Activated CD4-positive, alpha-beta T cell treated with anti-CD3 and anti-CD28 coated beads for 36 hours (primary cell): ENCODE measurements around the gene MYO3B. TPM values are rescaled to one million over a fixed set of nuclear protein-coding genes. Genes with fewer than 3 reads are reported as not detected.
A peak's percentile ranks its signal among the peaks of the same experiment; 100 is the strongest.

Source experiments
- ATAC-seq: fragments of 200-7000 bp; cut with Tn5 transposase; one replicate; pipeline ENCODE4 v1.10.0; 2021; ENCODE audit warnings: mild to moderate bottlenecking, moderate library complexity
- CTCF ChIA-PET: fragments of 350-600 bp; sonication (Branson Sonifier 250); formaldehyde crosslinking; loops from one replicate; lab custom pipeline; 2021; ENCODE audit warnings: antibody characterized with exemption; lab: Charles Lee
- POLR2A ChIA-PET: fragments of 350-600 bp; sonication (Branson Sonifier 250); formaldehyde crosslinking; loops from one replicate; lab custom pipeline; 2021; ENCODE audit warnings: antibody characterized with exemption, inconsistent platforms; lab: Charles Lee
- DNase-seq: peaks from one replicate; pipeline ENCODE4 v3.0.0-alpha.2; 2020
- H3K27ac Mint-ChIP-seq: one replicate; pipeline ENCODE4 v1.8.0; 2021; ENCODE audit warnings: mixed read lengths
- H3K27me3 Mint-ChIP-seq: one replicate; pipeline ENCODE4 v1.8.0; 2021; ENCODE audit warnings: mixed read lengths
- H3K36me3 Mint-ChIP-seq: one replicate; pipeline ENCODE4 v1.8.0; 2021; ENCODE audit warnings: low read depth, mixed read lengths
- H3K4me1 Mint-ChIP-seq: one replicate; pipeline ENCODE4 v1.8.0; 2021; ENCODE audit warnings: mixed read lengths
- H3K4me3 Mint-ChIP-seq: one replicate; pipeline ENCODE4 v1.8.0; 2021; ENCODE audit warnings: mild to moderate bottlenecking, moderate library complexity, mixed read lengths
- H3K9me3 Mint-ChIP-seq: one replicate; pipeline ENCODE4 v1.8.0; 2021; ENCODE audit warnings: low read depth, mixed read lengths
- intact Hi-C, 2 experiments: fragments of 100-400 bp; cut with DNase I in 1 of 2; cut with micrococcal nuclease in 1 of 2; formaldehyde crosslinking; loops; one replicate each; pipeline versions ENCODE4 v1.14.2 to v1.15.1; 2022 to 2024; cut with DNase I, micrococcal nuclease
- total RNA-seq, 2 experiments: library from RNA; stranded (reverse); gene quantifications; one replicate each; pipeline ENCODE4 v1.2.3, GENCODE V29; 2021

The MYO3B gene
- total RNA-seq, 2 experiments from 2014 or later: 0.97 to 1.2 TPM

DNA sequence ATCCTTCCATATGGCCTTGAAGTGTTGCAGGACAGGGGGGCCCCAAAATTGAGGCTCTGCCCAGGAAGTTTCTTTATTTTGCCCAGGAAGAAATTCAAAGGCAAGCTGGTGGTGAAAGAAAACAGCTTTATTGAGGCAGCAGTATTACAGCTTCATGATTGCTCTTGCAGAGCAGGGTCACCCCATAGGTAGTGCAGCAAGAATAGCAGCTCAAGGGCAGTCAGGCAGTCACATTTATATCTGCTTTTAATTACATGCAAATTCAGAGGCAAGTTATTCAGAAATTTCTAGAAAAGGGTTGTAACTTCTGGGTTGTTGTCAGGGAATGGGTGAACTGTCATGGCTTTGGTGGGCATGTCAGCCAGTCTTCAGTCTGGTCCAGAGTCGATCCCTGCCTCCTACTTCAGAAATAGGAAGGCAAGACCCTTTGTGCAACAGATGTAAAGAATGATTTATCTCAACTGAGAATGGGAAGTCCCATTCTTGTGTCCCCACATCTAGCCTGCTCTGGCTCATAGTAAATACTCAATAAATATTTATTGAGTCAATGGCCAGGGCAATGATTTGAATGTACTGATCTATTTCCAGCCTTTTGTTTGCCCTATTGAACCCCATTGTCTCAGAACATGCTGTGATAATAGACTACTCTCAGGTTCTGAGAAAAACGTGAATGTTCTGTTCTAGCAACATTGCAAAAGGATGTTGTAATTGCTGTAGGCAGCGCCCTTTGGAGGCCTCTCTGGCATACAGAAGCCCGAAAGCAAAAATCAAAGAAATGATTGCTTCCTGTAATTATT, 129.8 kb downstream of the MYO3B start:
- no peak overlapping the region for H3K4me3 Mint-ChIP-seq
- ChIA-PET POLR2A (no interaction called here), CTCF (no interaction called here)
- peaks cover 5% of the 10 kb centered on the region for H3K27me3 Mint-ChIP-seq
- no peak overlapping the region for H3K27ac Mint-ChIP-seq
- no peaks in the 10 kb centered on the region for H3K9me3 Mint-ChIP-seq
- no peaks in the 10 kb centered on the region for H3K36me3 Mint-ChIP-seq
- intact Hi-C loops: no loop called here
- DNase-seq (no peak), ATAC-seq (no peak)
- no peaks in the 10 kb centered on the region for H3K4me1 Mint-ChIP-seq

DNA sequence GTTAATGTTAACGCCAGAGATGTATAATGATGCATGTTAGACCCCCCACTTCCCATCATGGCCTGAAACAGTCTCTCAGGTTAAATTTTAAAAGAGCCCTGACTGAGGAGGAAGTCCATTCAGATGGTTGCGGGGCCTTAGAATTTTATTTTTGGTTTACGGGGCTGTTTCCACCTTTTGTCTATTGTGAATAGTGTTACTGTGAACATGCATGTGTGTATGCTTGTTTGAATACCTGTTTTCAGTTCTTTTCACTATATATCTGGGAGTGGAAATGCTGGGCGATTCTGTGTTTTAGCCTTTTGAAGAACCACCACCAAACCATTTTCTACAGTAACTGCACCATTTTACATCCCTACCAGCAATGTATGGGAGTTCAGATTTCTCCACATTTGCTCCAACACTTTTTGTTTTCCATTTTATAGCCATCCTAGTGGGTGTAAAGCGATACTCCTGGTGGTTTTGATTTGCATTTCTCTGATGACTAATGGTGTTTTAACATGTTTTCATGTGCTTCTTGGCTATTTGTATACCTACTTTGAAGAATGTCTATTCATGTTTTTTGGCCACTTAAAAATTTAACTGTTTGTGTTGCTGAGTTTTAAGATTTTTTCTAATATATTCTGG, 133.0 kb downstream of the MYO3B start:
- Mint-ChIP-seq H3K36me3 (no peaks in the 10 kb centered on the region), H3K9me3 (no peaks in the 10 kb centered on the region), H3K4me3 (no peak overlapping the region), H3K27ac (no peak overlapping the region), H3K4me1 (no peaks in the 10 kb centered on the region), H3K27me3 (peaks cover 6% of the 10 kb centered on the region)
- POLR2A ChIA-PET: no interaction called here
- no peak for DNase-seq
- ATAC-seq: no peak
- CTCF ChIA-PET: no interaction called here
- intact Hi-C loops: no loop called here

DNA sequence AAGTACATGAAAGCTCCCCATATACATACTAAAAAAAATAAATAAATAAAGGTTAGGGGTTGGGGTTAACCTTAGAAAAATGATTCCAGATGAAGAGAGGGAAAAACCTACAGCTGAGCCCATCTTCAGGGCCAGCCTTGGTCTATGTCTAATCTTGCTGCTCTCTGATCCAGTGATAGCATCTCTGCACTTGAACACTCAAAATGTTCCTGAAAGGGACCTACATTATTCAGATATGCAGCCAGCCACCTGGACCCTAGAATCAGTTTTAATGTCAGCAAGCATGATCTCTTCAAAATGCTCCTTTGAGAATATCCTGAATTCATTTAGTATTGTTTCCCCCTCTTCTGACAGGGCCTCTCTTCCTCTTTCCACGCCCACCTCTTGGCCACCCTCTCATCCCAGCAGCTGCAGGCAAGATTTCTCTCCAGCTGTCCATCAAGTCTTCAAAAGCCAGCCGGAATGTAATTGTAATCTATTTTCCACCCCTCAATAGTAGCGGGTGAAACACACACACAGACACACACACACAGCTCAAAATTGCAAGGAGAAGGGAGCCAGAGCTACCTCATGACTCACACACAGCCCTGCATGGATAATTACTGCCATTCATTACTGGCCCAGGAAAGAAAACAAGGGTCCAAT, 135.5 kb downstream of the MYO3B start:
- no peaks in the 10 kb centered on the region for H3K9me3 Mint-ChIP-seq
- no peaks in the 10 kb centered on the region for H3K36me3 Mint-ChIP-seq
- H3K27ac Mint-ChIP-seq: no peak overlapping the region
- ChIA-PET CTCF (interaction anchor here (0.6 kb wide), 1 partner anchor 45 kb away, joined by 3 read pairs; no protein-coding TSS in a partner anchor), POLR2A (no interaction called here)
- H3K27me3 Mint-ChIP-seq: peaks cover 14% of the 10 kb centered on the region
- H3K4me1 Mint-ChIP-seq: no peaks in the 10 kb centered on the region
- H3K4me3 Mint-ChIP-seq: no peak overlapping the region
- ATAC-seq: no peak
- intact Hi-C loops: no loop called here
- DNase-seq: no peak

DNA sequence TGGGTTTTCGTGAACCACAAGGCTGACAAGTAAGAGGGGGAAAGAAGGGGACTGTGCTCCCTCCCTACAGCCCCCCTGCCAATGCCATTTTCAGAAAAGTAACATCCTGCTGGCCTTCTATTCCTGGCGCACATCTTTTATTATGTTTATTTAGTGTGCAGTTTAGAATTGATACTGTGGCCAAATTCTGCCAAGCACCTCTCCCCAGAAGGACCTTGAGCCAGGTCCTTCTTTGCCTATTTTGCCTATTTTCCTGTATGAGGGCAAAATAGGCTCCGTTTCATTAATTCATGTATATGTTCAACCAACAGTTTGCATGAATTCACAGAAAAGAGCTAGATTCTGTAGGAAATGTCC, 136.0 kb downstream of the MYO3B start:
- intact Hi-C loops: no loop called here
- H3K9me3 Mint-ChIP-seq: no peaks in the 10 kb centered on the region
- DNase-seq: no peak
- no peak overlapping the region for H3K27ac Mint-ChIP-seq
- no peaks in the 10 kb centered on the region for H3K36me3 Mint-ChIP-seq
- H3K4me3 Mint-ChIP-seq: no peak overlapping the region
- H3K27me3 Mint-ChIP-seq: peaks cover 14% of the 10 kb centered on the region
- no peaks in the 10 kb centered on the region for H3K4me1 Mint-ChIP-seq
- ChIA-PET CTCF (interaction anchor here (0.6 to 1.0 kb wide), 2 partner anchors 207 to 389 kb away, joined by 3 to 4 read pairs; no protein-coding TSS in a partner anchor), POLR2A (no interaction called here)
- no peak for ATAC-seq

DNA sequence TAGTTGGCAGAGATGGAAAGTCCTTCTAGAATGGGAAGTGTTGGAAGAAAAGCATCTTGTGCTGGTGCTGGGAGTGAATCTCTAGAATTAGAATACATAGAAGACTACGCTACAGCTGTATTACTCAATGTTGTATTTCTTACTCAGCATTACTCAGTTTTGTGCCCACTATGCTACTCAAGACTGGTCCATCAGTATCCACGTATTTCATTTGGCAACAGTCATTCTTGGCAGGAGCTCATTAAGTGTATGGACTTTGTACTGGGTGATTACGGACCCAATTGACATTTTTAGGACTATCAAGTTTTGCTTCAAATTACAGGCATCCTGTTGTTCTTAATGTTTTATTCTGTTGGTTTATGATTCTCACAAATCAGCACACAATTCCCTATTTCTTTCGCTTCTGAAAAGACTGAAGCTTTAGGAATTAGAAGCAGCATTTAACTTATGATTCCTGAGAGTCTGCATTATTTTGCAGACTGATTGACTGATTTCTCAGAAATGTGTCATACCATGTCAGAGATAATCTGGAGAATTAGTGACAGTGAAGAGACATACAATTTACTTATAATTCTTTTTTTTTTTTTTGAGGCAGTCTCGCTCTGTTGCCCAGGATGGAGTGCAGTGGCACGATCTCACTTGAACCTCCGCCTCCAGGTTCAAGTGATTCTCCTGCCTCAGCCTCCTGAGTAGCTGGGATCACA, 136.9 kb downstream of the MYO3B start:
- Mint-ChIP-seq H3K4me1 (no peaks in the 10 kb centered on the region), H3K27ac (no peak overlapping the region), H3K27me3 (peaks cover 17% of the 10 kb centered on the region), H3K9me3 (peaks cover 1% of the 10 kb centered on the region), H3K36me3 (no peaks in the 10 kb centered on the region), H3K4me3 (no peak overlapping the region)
- ChIA-PET POLR2A (no interaction called here), CTCF (interaction anchor here (0.6 to 1.0 kb wide), 2 partner anchors 208 to 388 kb away, joined by 3 to 4 read pairs; no protein-coding TSS in a partner anchor)
- DNase-seq (no peak), ATAC-seq (no peak)
- intact Hi-C loops: no loop called here

DNA sequence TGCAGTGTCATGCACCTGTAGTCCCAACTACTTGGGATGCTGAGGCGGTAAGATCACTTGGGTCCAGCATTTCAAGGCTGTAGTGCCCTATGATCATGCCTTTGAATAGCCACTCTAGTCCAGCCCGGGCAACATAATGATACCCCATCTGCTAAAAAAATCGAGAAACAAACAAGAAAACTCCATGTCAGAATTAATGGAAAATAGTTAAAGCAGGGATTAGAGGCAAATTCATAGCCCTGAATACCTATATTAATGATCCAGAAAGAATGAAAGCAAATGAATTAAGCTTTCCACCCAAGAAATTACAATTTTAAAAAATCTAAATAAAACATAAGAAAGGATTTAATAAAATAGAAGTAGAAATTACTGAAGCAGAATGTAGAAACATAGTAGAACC, 143.0 kb downstream of the MYO3B start:
- no peaks in the 10 kb centered on the region for H3K4me1 Mint-ChIP-seq
- ATAC-seq: no peak

DNA sequence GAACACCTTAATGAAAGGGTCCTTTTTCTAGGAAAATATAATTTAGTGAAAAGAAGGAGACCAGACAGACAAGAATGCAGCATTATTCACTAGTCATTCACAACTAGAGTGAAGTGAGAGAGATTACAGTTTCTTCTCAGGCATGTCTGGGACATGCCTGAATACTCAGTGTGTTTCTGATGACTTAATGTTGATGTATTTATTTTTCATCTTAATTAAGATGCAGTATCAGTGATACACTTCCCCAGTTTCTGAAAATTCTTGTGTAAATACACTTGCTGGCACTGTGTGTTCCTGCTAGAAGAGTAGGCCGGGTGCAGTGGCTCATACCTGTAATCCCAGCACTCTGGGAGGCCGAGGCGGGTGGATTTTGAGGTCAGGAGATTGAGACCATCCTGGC, 143.6 kb downstream of the MYO3B start:
- intact Hi-C loops: loop anchor here in 1 of 2 experiments (5.0 kb wide), 1 partner anchor 41 kb away; no protein-coding TSS in a partner anchor
- ATAC-seq: no peak
- CTCF ChIA-PET: no interaction called here
- Mint-ChIP-seq H3K36me3 (no peaks in the 10 kb centered on the region), H3K27me3 (peaks cover 12% of the 10 kb centered on the region), H3K4me3 (no peak overlapping the region), H3K27ac (no peak overlapping the region), H3K4me1 (no peaks in the 10 kb centered on the region), H3K9me3 (peaks cover 1% of the 10 kb centered on the region)
- POLR2A ChIA-PET: no interaction called here
- DNase-seq: no peak

More for the DNA sequence above, 143.0 kb downstream of the MYO3B start:
- peaks cover 13% of the 10 kb centered on the region for H3K27me3 Mint-ChIP-seq
- intact Hi-C loops: loop anchor here in 1 of 2 experiments (5.0 kb wide), 1 partner anchor 41 kb away; no protein-coding TSS in a partner anchor
- ChIA-PET POLR2A (no interaction called here), CTCF (no interaction called here)
- H3K36me3 Mint-ChIP-seq: no peaks in the 10 kb centered on the region
- DNase-seq: no peak
- peaks cover 1% of the 10 kb centered on the region for H3K9me3 Mint-ChIP-seq
- H3K4me3 Mint-ChIP-seq: no peak overlapping the region
- no peak overlapping the region for H3K27ac Mint-ChIP-seq

DNA sequence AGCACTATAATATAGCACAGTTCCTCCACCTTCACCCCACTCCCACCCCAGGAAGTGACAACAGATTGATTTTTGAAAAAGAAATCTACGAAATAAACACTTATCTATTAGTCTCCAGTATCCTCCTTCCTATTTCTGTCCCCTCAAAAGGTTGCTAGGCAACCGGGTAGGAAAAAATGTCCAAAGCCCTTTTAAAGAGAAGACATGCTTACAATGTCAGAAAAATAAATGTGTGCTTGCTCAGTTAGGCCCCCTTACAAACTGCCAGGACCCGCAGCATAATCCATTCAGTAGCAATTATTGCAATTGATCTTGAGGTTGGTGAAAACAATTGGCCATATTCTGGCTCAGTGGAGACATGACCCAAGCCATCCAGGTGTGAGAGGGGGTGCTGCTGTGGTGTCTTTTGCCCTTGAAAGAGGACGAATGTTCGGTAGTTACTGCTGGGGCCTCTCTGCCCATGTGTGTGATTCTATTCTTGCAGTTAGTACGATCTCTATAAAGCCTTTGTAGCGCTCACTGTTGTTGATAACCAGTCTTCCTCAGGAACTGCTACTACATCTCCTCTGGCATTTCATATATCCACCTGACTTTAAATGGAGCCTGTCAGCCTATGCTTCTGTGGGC, 144.3 kb downstream of the MYO3B start:
- DNase-seq (no peak), ATAC-seq (no peak)
- peaks cover 1% of the 10 kb centered on the region for H3K9me3 Mint-ChIP-seq
- H3K4me1 Mint-ChIP-seq: no peaks in the 10 kb centered on the region
- H3K4me3 Mint-ChIP-seq: no peak overlapping the region
- no peaks in the 10 kb centered on the region for H3K36me3 Mint-ChIP-seq
- H3K27ac Mint-ChIP-seq: no peak overlapping the region
- intact Hi-C loops: loop anchor here in 1 of 2 experiments (5.0 kb wide), 1 partner anchor 40 kb away; no protein-coding TSS in a partner anchor
- ChIA-PET POLR2A (no interaction called here), CTCF (interaction anchor here (3.4 kb wide), 1 partner anchor 492 kb away, joined by 42 read pairs; the partner anchor contains the start of gene GAD1)
- peaks cover 8% of the 10 kb centered on the region for H3K27me3 Mint-ChIP-seq

DNA sequence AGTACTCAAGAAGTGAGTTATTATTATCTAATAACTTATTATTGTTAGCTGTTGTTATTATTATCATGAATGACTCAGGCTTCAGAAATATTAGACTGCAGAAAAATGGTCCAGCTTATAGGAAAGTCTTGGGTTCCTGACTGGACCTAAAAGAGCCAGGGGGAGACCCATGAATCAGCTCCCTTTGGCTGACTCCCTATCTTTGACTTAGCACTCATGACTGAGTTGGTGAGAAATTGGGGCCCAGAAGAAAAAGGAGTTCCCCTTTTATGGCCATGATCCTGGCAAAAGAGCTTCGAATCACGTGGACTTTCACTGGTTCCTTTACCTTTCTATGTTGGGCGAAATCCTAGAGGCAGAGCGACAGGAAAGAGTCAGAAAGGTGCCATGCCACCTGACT, 145.8 kb downstream of the MYO3B start:
- ATAC-seq (no peak), DNase-seq (no peak)
- POLR2A ChIA-PET: no interaction called here
- peaks cover 1% of the 10 kb centered on the region for H3K9me3 Mint-ChIP-seq
- H3K36me3 Mint-ChIP-seq: no peaks in the 10 kb centered on the region
- no peak overlapping the region for H3K4me3 Mint-ChIP-seq
- peaks cover 6% of the 10 kb centered on the region for H3K27me3 Mint-ChIP-seq
- no peak overlapping the region for H3K27ac Mint-ChIP-seq
- CTCF ChIA-PET: interaction anchor here (0.7 to 3.4 kb wide), 24 partner anchors 11 to 1525 kb away, joined by 3 to 42 read pairs (median 4); partner anchors contain the start of genes GAD1 and SP5
- intact Hi-C loops: loop anchor here (1.0 to 5.0 kb wide), 4 partner anchors 37 to 549 kb away; no protein-coding TSS in a partner anchor
- H3K4me1 Mint-ChIP-seq: no peaks in the 10 kb centered on the region

DNA sequence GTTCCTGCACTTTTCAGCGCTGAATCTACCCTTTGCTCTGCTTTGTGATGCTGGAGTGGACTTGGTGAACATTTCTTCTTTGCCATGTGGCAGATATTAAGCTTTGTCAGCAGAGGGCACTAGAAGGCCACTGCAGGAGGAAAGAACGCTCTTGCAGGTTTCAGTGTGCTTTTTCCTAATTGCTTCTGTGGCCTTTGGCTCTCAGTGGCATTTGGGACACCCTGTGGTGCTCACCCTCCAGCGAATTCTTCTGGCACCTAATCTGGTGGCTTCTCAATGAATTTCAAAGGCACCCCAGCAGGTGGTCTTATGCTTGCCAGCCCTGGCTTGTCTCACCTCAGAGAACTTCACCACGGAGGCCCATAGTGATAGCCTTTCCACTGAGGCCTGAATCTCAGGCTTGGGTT, 146.7 kb downstream of the MYO3B start:
- H3K27ac Mint-ChIP-seq: no peak overlapping the region
- peak; percentile 36 for ATAC-seq
- peaks cover 1% of the 10 kb centered on the region for H3K9me3 Mint-ChIP-seq
- H3K27me3 Mint-ChIP-seq: peaks cover 4% of the 10 kb centered on the region
- CTCF ChIA-PET: interaction anchor here (0.5 to 3.4 kb wide), 30 partner anchors 10 to 832 kb away, joined by 3 to 42 read pairs (median 4); partner anchors contain the start of genes GAD1 and SP5
- no peaks in the 10 kb centered on the region for H3K4me1 Mint-ChIP-seq
- H3K4me3 Mint-ChIP-seq: no peak overlapping the region
- DNase-seq: peak; percentile 63
- no peaks in the 10 kb centered on the region for H3K36me3 Mint-ChIP-seq
- POLR2A ChIA-PET: no interaction called here
- intact Hi-C loops: loop anchor here (1.0 to 5.0 kb wide), 5 partner anchors 36 to 548 kb away; no protein-coding TSS in a partner anchor
